WERI-Rb-1 (cell line): ENCODE data around the gene NACA.

Source experiments
- DNase-seq: peaks from one replicate; pipeline ENCODE4 v3.0.0-alpha.2; 2020
- H3K27ac ChIP-seq: fragments of 250-450 bp; sonication (Bioruptor Pico); 2 replicates; pipeline ENCODE4 v1.5.1; 2020; ENCODE audit warnings: mild to moderate bottlenecking, moderate library complexity
- H3K27me3 ChIP-seq: fragments of 250-450 bp; sonication (Bioruptor Pico); 2 replicates; pipeline ENCODE4 v1.5.1; 2021; ENCODE audit warnings: mild to moderate bottlenecking, low read depth, moderate library complexity; ENCODE audit not compliant: insufficient read depth, severe bottlenecking
- H3K36me3 ChIP-seq: fragments of 250-450 bp; sonication (Bioruptor Pico); 2 replicates; pipeline ENCODE4 v1.5.1; 2020; ENCODE audit warnings: mild to moderate bottlenecking, moderate library complexity
- H3K4me3 ChIP-seq: 2 replicates; pipeline ENCODE4 v1.5.1; 2011; ENCODE audit warnings: low read depth, mild to moderate bottlenecking, control low read depth, low read length
- H3K9me3 ChIP-seq: fragments of 250-450 bp; sonication (Bioruptor Pico); 2 replicates; pipeline ENCODE4 v1.5.1; 2021; ENCODE audit warnings: mild to moderate bottlenecking, moderate library complexity; ENCODE audit not compliant: severe bottlenecking
- CTCF ChIP-seq: IDR thresholded peaks from 2 replicates; pipeline ENCODE4 v1.5.1; 2011; ENCODE audit warnings: low read depth, mild to moderate bottlenecking, control low read depth, inconsistent platforms, low read length

Gene NACA

GRCh38 chr12:56699020-56699661, 26.0 kb downstream of the NACA start:
- no peak overlapping the region for H3K27ac ChIP-seq
- no peak for DNase-seq
- no peaks in the 10 kb centered on the region for H3K36me3 ChIP-seq
- H3K4me3 ChIP-seq: no peak overlapping the region
- no peak for TF ChIP-seq CTCF
- no peaks in the 10 kb centered on the region for H3K9me3 ChIP-seq
- no peaks in the 10 kb centered on the region for H3K27me3 ChIP-seq

GRCh38 chr12:56695327-56696101, 29.6 kb downstream of the NACA start:
- no peaks in the 10 kb centered on the region for H3K27me3 ChIP-seq
- H3K9me3 ChIP-seq: no peaks in the 10 kb centered on the region
- no peak for TF ChIP-seq CTCF
- no peaks in the 10 kb centered on the region for H3K36me3 ChIP-seq
- no peak for DNase-seq
- no peak overlapping the region for H3K27ac ChIP-seq
- no peak overlapping the region for H3K4me3 ChIP-seq

- no peak for TF ChIP-seq CTCF
- Histone ChIP-seq H3K4me3 (no peak overlapping the region), H3K27me3 (no peaks in the 10 kb centered on the region), H3K9me3 (peaks cover under 1% of the 10 kb centered on the region), H3K27ac (no peak overlapping the region), H3K36me3 (no peaks in the 10 kb centered on the region)
- DNase-seq: no peak
These were observed 30.9 kb downstream of the NACA start for GRCh38 chr12:56694161-56694560.

- DNase-seq: no peak
- Histone ChIP-seq H3K27me3 (no peaks in the 10 kb centered on the region), H3K9me3 (peaks cover 8% of the 10 kb centered on the region), H3K4me3 (no peak overlapping the region), H3K36me3 (peaks cover 31% of the 10 kb centered on the region), H3K27ac (peak overlapping the region; percentile 98)
- no peak for TF ChIP-seq CTCF
These were observed 36.3 kb downstream of the NACA start for GRCh38 chr12:56688846-56689109.

- Histone ChIP-seq H3K9me3 (peaks cover 8% of the 10 kb centered on the region), H3K27me3 (no peaks in the 10 kb centered on the region), H3K36me3 (peaks cover 31% of the 10 kb centered on the region), H3K4me3 (peak within 1 kb of the TSS; percentile 100), H3K27ac (peak within 1 kb of the TSS; percentile 98)
- peak; percentile 96 for DNase-seq
- no peak for TF ChIP-seq CTCF
These were observed 36.8 kb downstream of the NACA start, which contains the start of gene PTGES3 for GRCh38 chr12:56688129-56688845. Gene PTGES3 (minus strand): TSS chr12:56688284. CDS start chr12:56687999, 285 bp downstream.
